Adrenal gland (tissue), 5 donors: Measurements from ENCODE around the gene LHPP.

Experiments used
- POLR2A ChIP-seq, 2 donors: fragments of 450-650 bp; IDR thresholded peaks; one replicate each; pipeline ENCODE4 v1.6.1; 2017; ENCODE audit warnings: antibody characterized with exemption in 2 of 2, mild to moderate bottlenecking in 2 of 2, moderate library complexity in 1 of 2
- TF ChIP-seq, protein P1 (sequence below), 6 experiments: fragments of 450-650 bp in 4 of 6; fragments of 200-600 bp in 2 of 6; sonication (generic) in 1 of 6; IDR thresholded peaks; 1 replicate in 5 of 6; 2 replicates in 1 of 6; pipeline versions ENCODE4 v1.5.1 to v1.8.0; 2016 to 2021; ENCODE audit warnings: antibody characterized with exemption in 6 of 6, mild to moderate bottlenecking in 2 of 6, moderate library complexity in 1 of 6
- donor health status: DM: no; HTN: no; CAD: no.

- TF ChIP-seq, protein P1, sequence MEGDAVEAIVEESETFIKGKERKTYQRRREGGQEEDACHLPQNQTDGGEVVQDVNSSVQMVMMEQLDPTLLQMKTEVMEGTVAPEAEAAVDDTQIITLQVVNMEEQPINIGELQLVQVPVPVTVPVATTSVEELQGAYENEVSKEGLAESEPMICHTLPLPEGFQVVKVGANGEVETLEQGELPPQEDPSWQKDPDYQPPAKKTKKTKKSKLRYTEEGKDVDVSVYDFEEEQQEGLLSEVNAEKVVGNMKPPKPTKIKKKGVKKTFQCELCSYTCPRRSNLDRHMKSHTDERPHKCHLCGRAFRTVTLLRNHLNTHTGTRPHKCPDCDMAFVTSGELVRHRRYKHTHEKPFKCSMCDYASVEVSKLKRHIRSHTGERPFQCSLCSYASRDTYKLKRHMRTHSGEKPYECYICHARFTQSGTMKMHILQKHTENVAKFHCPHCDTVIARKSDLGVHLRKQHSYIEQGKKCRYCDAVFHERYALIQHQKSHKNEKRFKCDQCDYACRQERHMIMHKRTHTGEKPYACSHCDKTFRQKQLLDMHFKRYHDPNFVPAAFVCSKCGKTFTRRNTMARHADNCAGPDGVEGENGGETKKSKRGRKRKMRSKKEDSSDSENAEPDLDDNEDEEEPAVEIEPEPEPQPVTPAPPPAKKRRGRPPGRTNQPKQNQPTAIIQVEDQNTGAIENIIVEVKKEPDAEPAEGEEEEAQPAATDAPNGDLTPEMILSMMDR (IDR thresholded peaks at IDR 0.05): no peak
- TF ChIP-seq POLR2A (IDR thresholded peaks at IDR 0.05): no peak
These were observed 43.1 kb downstream of the LHPP start for GRCh38 chr10:124504711-124505110.
